ENCODE data around the gene VMAC.

The VMAC gene

DNA sequence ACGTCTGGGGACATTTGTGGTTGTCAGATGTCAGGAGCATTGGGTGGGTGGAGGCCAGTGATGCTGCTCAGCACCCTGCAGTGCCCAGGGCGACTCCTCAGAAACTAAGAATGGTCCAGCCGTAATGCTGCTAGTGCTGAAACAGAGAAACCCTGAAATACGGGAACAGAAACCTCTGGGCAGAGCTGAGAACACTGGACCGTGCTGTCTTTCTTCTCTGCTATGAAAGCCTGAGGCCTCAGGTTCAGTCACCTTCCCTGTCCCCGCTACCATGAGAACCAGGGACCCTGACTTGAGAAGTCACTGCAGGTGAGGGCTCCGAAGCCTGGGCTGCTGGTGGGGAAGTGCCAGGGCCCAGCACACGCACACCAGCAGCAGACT is 22.8 kb downstream of the VMAC start:
- no peak for DNase-seq (ENCODE audit: low read depth in 2 of 3, low spot score in 2 of 3)

DNA sequence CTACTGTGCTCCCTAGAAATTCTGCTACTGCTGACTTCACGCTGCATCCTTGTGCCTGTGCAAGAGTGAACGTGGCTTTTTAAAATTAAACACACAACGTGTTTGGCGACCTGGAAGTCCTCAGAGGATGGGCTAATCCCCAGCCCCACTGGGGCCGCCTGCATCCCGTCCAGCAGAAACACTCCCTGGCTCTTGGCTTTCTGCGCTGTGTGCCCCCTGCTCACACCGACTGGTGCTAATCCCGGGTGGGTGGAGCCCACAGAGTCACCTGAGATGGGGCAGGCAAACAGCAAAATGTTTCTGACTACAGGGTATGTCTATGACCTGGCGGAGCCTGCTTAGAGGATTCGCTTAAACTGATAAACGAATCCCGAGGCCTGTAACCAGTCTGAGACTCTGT is 24.5 kb downstream of the VMAC start:
- no peak for DNase-seq (ENCODE audit: low read depth in 2 of 3, low spot score in 2 of 3)

GRCh38 chr19:5929625-5930024 is 25.0 kb downstream of the VMAC start:
- no peak for DNase-seq (ENCODE audit: low read depth in 2 of 3, low spot score in 2 of 3)

DNA sequence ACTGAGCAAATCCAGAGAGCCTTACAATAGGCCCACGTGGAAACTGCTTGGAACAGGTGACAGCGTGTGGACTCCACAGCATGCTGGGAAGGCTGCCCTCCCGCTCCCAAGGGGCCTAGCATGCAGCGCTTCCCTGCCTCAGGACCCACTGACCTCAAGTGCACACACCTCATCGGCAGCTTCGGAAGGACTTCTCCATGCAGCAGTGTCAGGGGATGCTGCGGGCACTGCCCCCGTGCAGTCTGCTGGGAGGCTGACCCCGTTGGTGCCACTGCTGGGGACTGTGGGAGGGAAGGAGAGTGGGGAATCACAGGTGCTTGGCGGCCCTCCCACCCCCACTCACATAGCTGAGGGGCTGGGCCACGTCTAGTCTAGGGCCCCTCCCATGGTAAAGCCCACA is 26.6 kb downstream of the VMAC start:
- no peak for DNase-seq (ENCODE audit: low read depth in 2 of 3, low spot score in 2 of 3)

- no peak for DNase-seq (ENCODE audit: low read depth in 2 of 3, low spot score in 2 of 3)
These were observed 27.5 kb downstream of the VMAC start for GRCh38 chr19:5932146-5932545.

- no peak for DNase-seq (ENCODE audit: low read depth in 2 of 3, low spot score in 2 of 3)
These were observed 28.1 kb downstream of the VMAC start for GRCh38 chr19:5932609-5933262.

DNA sequence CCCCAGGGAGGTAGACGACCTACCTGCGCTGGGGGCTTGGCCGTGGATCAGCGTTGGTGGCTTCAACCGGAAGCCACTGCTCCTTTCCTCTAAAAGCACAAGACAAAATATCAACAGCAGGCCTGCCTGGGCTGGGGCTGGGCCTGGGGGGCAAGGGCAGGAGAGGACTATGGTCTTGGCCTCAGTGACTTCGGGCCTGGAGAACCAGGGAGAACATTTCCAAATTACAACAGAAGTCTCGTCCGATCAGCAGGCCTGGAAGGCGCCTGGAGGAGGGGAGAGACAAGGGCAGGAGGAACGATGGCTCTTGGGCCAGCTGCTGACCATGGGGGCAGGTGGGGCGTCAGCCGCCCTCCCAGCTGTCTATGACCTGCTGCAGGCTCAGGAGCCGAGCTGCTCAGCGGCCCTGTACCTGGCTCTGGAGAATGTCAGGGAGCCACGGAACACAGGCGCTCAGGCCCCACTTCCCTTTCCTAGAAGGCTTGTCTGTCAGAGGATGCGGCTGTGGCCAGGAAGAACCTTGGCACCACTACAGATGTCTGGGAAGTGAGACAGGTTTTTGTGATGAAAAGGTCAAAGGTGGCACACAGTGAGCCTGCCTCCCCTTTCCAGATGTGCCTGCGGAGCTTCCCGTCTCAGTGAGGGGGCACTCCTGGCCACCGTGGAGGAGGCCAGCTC is 28.9 kb downstream of the VMAC start:
- no peak for DNase-seq (ENCODE audit: low read depth in 2 of 3, low spot score in 2 of 3)

DNA sequence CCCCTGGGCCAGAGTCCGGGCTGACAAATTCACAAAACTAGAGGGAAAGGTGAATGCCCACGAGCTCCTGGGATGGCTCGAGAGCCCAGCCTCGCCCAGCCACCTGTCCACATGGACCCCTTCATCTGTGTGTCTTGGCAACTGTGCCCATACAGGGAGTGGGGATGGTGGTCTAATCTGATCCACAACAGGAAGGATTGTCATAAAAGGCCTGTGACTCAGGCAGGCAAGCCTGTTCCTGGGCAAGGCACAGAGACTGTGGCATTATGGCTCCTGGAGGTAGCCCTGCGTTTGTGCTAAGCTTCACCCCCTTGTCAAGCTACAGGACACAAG is 29.4 kb downstream of the VMAC start:
- no peak for DNase-seq (ENCODE audit: low read depth in 2 of 3, low spot score in 2 of 3)

DNA sequence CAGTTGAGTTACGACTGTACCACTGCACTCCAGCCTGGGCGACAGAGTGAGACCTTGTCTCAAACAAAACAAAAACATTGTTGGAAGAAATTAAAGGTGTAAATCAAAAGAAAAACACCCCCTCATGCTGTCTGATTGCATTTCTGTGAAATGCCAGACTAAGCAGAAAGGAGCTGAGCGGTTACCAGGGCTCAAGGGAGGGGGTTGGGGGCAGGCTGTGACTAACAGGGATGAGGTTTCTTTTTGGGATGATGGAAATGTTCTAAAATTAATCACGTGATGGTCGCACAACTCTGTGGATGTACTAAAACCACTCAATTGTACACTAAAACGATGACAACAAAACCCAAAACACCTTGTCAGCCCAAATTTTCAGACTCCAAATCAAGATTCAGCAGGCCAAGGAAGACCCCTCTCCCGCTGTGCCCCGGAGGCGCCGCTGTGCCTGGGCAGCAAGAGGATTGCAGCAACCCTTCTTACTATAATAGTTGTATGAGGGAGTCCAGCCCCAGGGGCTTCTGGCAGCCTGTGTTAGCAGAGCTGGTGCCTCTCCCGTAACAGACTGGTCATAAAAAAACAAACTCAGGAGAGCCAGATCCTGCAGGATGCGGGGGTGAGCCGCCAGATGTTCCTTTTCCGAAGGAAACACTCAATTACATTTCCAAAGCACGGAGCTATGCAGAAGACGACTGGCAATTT is 30.3 kb downstream of the VMAC start:
- DNase-seq (ENCODE audit: low read depth in 2 of 3, low spot score in 2 of 3), result no peak

GRCh38 chr19:5935473-5936291 is 31.0 kb downstream of the VMAC start:
- no peak for DNase-seq (ENCODE audit: low read depth in 2 of 3, low spot score in 2 of 3)

GRCh38 chr19:5936292-5936592 is 31.6 kb downstream of the VMAC start:
- DNase-seq (ENCODE audit: low read depth in 2 of 3, low spot score in 2 of 3), result no peak

DNA sequence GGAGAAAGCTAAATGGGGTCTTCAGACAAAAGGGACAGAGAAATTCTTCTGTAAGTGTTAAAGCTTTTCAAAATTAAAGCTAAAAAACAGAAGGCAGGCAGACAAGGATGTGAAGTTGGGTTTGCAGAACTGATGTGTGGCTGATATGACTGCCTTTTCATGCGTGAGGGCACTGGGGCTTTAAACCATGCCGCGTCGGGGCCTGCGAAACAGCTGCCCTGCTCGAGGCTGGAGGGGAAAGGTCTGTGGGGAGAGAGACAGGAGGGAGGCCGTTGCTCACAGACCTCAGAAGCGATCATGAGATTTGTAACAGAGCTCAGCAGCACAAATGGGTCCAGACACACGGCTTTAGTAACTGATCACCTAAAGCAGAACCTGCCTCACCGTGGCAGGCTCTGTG is 32.9 kb downstream of the VMAC start:
- DNase-seq (ENCODE audit: low read depth in 2 of 3, low spot score in 2 of 3), result no peak

GRCh38 chr19:5940260-5941208 is 35.9 kb downstream of the VMAC start:
- DNase-seq (ENCODE audit: low read depth in 2 of 3, low spot score in 2 of 3), result no peak

- DNase-seq (ENCODE audit: low read depth in 2 of 3, low spot score in 2 of 3), result no peak
These were observed 37.0 kb downstream of the VMAC start for GRCh38 chr19:5941673-5942072.

DNA sequence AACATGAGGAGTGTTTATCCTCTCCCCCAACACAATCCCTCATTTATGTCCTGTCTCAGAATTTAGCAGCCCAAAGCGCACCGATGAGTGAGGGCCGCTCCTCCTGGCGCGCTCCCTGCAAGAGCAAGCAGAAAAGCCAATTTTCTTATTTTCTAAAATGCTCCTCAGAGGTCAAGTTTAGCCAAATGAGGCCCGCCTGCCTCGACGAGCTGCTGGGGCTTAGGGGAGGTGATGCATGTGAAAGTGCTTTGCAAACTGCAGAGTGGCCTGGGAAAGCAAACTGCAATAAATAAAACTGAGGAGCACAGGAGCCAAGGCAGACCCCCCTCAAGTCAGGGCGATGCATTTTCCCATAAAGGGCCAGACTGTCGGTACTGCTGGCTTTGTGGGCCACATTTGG is 38.4 kb downstream of the VMAC start:
- no peak for DNase-seq (ENCODE audit: low read depth in 2 of 3, low spot score in 2 of 3)

GRCh38 chr19:5943623-5944022 is 39.0 kb downstream of the VMAC start:
- no peak for DNase-seq (ENCODE audit: low read depth in 2 of 3, low spot score in 2 of 3)

DNA sequence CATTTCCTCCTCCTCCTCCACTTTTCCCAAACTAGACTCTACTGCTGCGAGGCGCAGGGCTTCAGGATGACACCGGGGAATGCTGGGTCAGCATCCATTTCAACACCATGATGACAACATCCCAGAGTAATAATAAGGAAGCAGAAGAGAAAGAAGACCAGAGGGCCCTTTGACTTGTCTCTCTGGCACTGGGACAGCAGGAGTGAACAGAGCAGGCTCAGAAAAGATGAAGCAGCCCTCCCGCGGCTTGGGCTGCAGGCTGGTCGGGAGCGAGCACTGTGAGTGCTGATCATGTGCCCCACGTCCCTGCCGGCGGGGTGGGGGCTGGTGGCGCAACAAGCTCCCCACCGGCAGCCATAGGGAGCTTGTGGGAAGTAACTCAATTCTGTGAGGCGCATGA is 42.8 kb downstream of the VMAC start:
- DNase-seq (ENCODE audit: low read depth in 2 of 3, low spot score in 2 of 3), result no peak

DNA sequence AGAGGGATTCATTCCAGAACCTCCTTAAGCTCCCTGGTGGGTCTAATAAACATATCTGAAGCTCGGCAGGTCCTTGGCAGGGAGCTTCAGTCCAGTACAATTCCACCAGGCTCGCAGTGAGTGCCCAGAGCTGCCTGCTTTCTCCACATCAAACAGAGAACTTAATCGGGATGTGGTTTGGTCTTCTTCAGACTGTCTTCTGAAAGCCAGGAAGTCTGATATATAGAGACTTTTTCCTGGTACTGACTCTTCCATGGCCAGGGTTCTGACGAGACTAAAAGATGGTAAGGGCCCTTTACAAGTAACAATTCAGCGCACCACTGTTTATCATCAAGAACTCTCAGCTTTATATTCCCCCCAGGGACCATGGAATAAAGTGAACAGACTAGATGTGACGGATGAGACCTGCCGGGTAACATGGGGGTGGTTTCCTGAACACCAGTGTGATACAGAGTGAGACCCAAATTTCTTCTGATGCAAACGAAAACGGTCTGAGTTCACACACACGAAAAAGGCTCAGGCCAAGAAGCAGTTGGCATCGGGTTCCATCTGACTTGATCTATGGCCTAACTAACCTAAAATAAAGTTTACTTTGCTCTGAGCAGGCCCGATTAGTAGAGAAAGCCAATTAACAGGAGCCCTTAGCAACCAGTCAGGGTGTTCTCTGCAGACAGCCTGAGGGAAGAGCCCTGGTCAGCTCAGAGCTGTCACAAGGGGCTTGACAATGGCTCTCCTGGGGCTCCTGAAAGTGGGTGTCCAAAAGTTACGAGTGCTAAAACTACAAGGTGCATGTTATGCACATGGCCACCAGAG is 44.3 kb downstream of the VMAC start:
- DNase-seq (ENCODE audit: low read depth in 2 of 3, low spot score in 2 of 3), result no peak

DNA sequence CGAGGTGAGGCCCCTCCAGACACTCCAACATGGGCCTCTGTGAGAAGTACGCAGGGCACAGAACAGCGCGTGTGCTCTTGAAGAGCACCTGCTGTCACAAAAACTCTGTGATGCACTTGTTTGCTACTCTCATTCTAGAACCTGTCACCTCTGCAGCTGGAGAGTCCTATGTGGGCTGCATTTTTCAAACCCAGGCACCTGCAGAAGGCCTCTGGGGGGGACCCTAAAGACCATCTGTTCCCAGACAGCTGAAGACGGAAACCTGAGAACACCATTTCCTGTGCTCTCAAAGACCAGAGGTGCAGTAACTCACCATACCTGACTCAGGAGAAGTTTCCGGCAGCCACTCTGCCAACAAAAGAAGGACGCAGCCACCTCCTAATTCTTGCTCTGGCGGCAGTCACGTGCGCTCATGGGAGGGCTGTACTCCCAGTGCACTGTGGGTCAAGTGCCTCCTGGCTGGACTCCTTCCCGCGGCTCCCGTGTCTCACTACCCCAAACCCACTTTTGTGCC is 45.2 kb downstream of the VMAC start:
- no peak for DNase-seq (ENCODE audit: low read depth in 2 of 3, low spot score in 2 of 3)

DNA sequence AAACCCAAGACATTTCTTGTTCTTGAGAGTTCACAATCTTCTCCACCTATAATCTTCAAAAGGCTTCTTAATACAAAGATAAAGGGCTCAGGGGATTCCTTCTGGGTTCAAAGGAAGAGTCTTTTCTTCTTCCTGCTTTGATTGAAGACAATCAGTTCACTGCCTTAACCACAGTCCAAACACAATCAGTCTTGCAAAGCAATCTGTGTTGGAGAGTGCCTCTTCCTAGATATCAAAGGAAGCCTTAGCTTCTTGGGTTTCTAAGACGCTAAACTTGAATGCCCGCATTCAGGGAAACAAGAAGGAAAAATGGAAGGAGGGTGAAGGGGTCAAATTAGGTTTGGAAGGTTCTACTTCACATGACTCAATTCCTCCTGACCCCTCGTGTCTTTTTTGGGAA is 46.1 kb downstream of the VMAC start:
- no peak for DNase-seq (ENCODE audit: low read depth in 2 of 3, low spot score in 2 of 3)

Measured in activated CD8-positive, alpha-beta memory T cell treated with anti-CD3 and anti-CD28 coated beads for 48 hours (primary cell).